Globus pallidus (tissue), 1 donor: Measurements from ENCODE around the gene KAZN.

Source experiments
- DNase-seq: peaks from one replicate; pipeline ENCODE4 v3.0.0-alpha.2; 2015; ENCODE audit warnings: low spot score

KAZN gene

DNA sequence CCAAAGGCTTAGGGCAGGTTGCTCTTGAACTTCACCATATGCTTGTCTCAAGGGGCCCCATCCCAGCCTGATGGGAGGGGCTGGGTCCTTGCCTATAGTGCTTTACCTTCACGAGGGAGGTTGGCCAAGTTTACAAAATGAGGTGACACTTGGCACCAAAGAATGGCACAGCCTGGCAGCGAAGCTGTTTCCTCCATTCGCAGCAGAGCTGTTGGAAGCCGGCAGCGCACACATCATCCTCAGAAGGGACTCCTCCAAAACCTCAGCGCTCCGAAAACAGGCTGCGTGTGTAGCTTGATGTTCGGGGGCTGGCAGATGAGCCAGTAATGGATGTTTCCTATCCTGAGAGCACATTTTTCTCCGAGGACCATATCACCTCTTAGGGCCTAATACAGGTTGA lies 116.8 kb downstream of the KAZN start:
- DNase-seq = no peak

DNA sequence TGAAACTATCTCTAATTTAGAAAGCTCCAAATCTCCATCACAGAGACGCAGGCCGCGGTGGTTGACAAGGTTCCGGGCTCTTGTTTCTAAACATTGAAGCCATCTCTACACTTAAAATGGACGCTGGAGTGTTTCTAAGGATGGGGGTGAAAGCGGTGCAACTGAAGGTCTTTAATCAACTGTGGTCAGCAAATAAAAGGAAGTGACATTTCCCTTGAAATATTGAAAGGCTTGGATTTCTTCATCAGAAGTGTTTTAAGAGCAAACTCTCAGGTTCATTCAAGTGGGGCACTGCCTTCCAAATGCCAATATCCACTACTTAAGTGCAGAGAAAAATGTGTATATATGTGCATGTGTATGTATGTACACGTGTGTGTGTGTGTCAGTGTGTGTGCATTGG lies 117.3 kb downstream of the KAZN start:
- no peak for DNase-seq

DNA sequence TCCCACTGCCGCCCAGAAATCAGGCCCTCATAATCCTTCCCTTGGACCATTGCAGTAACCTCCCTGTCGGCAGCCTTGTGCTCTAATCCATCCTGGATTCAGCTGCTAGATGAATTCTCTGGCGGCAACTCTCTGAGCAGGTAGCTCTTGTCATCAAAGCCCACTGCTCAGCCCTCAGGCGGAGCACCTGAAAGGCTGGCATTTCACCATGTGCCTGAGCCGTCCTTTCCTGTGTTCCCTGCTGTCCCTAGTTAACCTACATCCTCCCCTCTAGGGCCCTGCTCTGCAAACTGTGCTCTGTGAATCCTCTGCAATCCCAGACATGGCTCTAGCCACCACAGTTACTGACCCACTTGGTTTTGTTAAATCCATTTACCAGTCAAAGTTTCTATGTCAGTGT lies 118.0 kb downstream of the KAZN start:
- DNase-seq = no peak

DNA sequence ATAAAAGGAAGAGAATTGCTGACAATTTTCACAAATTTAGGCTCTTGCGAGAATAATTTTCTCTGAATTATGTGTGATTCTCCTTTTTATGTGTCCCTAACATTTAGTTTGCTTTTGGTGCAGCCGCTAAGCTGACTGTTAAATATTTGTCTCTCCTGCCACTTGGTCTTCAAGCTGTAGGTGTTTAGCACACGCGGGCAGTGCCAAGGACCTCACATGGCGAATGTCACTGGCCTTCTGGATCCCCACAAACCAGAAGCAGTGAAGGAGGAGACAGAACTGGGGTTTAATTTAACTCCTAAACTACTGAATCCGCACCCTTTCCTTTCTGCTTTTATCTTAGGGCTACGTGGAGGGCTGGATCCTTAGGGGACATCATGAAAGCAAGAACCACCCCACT lies 120.0 kb downstream of the KAZN start:
- no peak for DNase-seq

DNA sequence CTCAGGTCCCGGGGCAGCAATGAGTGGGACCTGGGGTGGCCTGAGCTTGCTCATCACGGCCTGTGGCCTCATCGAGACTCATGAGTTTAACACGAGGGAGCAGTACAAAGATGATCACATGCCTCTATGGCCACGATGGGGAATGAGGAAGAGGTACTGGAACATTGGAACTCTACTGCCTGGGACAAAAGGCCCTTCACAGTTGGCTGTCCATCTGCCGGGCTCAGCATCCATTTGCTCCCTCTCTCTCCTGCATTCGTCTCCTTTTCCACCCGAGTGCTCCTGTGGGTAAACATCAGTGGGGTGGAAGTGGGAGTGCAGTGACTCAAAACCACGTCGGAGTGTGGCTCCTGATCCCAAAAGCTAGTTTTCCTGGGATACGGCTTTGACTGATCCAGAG lies 124.9 kb downstream of the KAZN start:
- DNase-seq = no peak

DNA sequence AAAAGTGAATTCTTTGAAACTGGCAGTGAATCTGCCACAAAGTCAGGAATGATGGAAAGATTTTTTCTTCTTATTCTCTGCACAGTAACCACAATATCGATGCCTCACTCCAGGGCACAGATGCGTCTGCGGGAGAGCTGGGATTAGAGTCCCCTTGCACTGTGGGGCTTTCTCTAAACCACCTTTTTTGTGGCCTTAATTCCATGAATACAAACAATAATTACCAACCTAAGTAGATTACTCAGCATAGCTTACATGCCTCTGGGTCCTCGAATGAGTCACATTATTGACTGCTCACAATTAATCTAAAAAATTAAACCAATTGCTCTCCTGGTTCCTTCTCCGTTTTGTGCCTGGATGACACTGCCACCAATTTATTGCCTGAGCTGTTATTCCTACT lies 125.8 kb downstream of the KAZN start:
- DNase-seq = no peak

DNA sequence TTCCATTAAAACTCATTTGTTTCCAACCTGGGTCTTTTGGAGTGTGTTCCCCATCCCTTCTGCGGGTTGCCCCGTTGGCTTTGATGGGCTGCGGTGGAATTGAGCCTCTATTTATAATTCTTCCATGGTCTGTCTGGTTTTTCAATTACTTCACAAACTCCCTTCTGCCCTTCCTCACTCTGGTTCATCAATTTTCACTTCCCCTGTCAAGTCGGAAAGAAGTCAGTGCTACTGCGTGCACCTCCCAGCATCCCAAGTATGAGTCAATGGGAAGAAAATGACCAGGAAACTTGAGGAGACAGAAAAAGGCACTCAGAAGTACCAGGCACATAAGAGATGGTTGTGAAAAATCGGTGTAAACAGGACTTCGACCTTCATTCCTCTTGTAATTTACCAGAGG lies 126.2 kb downstream of the KAZN start:
- DNase-seq = no peak

DNA sequence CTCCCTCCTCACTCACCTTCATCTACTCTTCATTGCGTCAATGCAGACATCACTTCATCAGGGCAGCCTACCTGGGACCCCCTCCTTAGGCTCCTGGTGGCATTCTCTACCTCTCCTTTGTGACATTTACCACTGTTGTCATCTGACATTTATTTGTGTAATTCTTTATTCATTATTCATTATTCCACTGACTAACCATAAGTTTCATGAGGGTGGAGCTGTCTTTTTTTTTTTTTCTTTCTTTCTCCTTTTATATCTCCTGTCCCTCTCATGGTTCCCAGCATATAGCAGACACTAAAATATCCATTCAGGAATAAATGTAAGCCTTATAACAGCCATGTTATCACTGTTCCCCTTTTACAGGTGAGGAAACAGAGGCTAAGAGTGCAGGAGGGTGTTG lies 126.8 kb downstream of the KAZN start:
- DNase-seq = no peak

DNA sequence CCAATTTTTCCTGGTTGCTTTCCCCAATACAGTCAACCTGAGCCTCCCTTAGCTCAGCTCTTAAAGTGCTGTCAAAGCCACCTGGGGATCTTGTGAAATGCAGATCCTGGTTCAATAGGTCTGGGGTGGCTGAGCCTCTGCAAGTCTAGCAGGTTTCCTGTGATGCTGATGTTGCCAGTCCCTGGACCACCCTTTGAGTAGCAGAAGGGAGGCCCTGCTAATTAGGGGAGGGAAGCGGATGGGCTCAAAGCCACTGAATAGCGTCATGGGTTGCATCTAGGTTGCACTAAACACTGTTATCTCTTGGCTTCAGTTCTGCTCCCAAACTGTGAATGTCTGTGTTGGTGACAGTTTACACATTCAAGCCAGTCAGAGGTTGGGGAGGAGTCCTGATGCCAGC lies 127.2 kb downstream of the KAZN start:
- DNase-seq = no peak

DNA sequence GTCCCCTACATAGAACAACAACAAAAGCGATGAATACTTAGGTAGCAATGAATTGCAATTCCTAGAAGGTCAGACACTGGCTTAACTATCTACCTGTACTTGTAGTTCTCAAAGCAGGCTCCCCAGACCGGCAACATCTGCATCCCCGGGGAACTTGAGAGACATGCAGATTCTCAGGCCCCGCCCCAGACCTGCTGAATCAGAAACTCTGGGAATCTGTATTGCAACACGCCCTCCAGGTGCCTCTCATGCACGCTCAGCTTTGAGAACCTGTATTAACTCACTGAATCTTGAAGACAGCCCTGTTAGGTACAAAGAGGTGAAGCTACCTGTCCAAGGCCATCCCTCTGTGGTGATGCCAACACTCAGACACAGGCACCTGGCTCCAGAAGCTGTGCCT lies 128.1 kb downstream of the KAZN start:
- DNase-seq = no peak

DNA sequence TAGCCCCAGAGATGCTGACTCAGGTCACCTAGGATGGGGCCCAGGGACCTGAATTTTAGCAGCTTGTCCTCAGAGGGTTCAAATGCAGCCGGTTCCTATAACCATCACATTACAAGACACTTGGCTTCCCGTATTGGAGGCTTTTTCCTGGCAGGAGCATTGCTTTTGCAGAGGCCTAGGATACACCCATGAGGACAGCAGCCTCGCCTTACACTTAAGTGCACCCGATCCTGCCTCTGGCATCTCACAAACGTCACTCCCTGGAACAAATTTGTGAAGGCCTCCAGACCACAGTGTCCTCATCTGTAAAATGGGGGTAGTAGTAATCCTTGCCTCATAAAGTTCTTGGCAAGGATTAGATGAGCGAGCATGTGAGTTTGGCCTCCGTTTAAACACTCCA lies 130.0 kb downstream of the KAZN start:
- DNase-seq = no peak

DNA sequence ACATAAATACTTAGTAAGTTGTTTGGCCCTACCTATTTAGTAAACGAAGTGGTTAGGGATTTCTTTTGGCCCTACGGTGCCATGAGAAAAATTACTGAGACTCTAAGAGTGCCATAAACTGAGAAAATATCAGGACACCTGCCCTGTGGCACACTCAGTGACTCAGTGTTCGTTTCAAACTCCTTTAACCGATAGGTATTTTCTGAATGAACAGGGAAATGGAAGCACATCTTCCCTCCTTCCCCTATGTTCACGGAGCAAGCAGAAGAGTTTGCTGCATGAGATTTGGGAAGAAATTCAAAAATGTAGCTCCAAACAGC lies 134.2 kb downstream of the KAZN start:
- DNase-seq = no peak

DNA sequence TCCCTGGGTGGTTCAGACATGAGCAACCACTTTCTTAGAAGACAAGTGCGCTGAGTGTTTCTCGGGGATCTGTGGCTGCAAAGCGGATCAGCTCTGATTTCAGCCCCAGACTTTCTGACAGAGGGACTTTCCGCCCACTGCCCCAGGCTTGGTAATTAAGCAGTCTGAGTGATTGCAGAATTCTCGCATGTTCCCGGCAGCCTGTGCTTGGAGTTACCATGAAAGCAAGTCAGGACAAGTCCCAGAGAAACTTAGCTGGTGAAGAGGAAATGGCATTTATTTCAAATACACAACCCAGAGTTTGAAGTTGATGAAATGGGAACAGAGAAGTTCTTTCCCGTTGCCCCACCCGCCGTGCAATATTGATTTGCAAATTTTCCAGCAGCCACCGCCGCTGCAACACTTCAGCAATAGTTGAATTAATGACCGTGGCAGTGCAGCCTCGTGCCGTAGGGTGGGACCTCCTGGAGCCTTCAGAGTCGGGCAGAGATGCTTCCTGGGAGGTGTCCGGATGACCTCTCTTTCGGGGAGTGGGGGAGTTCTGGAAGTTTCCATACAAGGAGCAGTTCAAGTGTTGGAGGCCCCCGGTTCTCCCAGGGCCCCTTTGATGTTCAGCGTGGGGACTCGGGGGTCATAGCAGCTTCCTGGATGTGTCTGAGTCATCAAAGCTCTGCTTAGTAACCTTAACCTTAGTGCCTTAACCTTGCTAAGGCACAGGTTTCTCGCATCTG lies 134.7 kb downstream of the KAZN start:
- DNase-seq = no peak

DNA sequence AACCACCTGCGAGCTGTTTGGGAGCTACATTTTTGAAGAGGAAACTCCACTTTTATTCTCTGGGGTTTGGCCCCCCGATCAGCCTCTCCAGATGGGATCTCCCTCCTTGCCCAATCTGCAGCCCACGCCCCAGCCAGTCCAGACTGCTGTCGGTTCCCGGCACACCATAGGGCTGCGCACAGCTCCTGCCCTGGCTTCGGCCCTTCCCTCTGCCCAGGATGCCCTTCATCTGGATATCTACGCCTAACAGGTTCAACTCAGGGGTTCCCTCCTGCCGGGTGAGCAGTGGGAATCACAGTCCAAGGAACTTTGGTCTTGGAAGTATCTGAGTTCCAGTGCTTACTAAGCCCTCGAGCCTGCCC lies 135.3 kb downstream of the KAZN start:
- no peak for DNase-seq

DNA sequence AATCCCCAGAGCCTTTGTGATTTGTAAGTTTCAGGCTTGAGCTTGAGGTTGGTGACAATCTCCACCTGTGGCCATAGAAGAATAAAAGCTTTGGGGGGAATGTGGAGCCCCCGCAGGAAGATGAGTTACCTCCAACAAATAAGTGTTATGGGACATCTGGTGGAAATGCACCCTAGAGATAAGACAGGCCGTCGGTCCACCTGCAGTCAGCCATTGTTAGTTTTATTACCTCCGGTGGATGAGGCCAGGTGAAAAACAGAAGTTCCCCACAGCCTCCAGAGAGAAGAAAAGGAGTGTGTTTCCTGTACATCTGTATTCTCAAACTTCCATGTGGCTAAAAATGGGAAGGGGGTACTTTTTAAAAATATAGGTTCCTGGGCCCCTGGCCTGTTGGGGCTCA lies 137.4 kb downstream of the KAZN start:
- DNase-seq = no peak

DNA sequence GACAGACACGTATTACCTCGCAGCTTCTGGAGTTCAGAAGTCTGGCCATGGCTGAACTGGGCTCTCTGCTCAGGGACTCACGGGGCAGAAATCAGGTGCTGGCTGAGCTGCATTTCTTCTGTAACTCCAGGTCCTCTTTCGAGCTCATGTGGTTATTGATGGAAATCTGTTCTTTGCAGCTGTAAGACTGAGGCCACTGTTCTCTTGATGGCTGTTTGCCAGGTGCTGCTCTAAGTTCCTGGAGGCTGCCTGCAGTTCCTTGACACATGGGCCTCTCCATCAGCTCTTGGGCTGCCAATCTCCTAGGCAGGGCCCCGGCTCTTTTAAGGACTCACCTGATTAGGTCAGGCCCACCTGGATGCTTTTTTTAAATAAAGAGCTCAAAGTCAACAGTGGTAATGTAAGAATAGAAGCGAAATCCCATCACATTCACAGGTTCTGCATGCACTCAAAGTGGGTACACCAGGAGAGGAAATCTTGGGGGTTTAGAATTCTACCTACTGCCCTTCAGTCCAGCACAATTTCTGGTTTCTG lies 139.1 kb downstream of the KAZN start:
- DNase-seq = peak; percentile 43

DNA sequence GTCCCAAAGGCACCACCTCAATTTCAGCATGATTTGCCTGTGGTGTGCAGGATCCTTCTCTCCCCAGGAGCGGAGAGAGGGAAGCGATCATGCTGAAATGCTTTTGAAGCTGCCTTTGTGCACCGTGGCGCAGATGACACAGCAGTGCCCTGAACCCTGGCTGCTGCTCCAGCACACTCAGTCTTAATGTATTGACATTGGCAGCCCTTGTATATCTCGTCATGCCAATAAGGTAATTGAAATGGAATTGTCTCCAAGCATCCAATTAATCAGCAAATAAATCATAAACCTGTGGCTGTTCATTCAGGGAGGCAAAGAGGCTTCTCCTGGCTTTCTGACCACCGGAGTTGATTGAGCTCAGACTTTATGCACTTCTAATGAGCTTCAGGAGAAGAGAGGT lies 139.8 kb downstream of the KAZN start:
- DNase-seq = no peak

DNA sequence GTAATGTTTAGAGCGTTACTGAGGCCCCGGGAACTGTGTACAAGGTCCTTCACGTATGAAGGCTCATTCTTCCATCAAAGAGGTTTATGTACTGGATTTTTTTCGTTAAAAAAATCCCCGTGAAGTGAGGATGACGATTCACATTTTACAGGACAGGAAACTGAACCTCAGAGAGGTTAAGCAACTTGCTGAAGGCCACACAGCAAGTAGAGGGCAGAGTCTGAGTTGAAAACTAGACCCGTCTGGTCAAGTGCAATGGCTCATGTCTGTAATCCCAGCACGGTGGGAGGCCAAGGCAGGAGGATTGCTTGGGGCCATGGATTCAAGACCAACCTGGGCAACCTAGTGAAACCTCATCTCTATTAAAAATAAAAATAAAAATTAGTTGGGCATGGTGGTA lies 140.2 kb downstream of the KAZN start:
- DNase-seq = no peak

DNA sequence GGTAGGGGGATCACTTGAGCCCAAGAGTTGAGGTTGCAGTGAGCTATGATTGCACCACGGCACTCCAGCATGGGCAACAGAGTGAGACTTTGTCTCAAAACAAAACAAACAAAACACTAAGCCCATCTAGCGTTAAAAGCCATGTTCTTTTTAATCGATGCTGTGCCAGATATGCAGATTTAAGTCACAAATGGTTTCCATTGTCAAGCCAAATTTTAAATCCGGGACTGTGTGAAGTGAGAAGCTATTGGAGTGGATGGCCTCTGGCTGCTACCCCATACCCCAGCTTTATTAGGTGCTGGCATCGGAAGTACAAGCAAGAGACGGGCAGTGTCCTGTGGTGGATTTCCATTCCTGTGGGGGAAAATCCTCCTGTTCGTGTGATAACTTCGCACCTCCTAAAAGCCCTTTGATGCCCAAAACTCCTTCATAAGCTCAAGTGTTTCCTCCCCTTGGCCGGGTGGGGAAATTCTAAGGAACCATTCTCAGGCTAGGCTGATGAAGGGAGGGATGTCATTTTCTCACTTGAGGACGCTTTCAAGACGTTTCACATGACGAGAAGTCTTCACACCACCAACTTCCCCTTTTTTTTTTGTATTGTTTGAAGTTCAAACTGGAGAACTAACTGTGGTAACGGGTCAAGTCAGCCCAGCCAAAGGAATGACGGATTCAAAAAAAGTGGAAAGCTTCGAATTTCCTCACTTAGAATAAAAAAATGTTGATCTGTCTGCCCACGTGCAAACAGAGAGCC lies 140.8 kb downstream of the KAZN start:
- no peak for DNase-seq

DNA sequence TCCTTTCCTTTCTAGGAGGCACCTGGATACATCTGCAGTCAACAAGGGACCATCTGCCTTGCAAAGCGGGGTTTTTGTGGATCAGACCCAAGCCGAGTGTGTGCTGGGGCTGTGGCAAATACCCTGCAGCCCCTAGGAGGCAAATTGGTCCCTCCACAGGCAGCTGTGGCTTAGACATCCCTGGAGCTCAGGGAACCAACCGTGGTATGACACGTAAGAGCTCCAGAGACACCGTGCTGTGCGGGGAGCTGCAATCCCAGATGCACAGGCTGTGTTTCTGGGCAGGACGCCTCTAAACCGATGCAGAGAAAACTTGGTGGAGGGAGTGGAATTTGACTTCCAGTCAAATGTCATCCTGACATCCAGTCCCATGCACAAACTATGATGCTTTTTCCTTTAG lies 141.5 kb downstream of the KAZN start:
- DNase-seq = no peak

DNA sequence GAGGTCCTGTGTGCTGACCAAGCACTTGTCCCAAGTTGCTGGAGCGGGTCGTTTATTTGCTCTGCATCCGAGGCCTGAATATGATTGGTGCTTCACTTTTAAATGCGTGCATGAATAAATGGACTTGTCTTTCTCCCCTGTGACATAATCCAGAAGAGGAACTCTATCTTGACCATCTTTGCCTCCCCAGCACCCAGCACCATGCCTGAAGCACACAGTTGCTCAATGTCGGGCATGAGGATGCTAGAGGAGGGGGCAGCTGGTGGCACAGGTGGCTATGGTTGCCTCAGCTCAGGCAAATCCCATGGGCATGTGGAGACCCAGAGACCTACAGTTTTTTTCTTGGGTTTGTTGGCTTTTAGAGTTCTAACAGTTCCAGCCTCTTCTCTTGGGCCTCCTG lies 142.6 kb downstream of the KAZN start:
- no peak for DNase-seq

DNA sequence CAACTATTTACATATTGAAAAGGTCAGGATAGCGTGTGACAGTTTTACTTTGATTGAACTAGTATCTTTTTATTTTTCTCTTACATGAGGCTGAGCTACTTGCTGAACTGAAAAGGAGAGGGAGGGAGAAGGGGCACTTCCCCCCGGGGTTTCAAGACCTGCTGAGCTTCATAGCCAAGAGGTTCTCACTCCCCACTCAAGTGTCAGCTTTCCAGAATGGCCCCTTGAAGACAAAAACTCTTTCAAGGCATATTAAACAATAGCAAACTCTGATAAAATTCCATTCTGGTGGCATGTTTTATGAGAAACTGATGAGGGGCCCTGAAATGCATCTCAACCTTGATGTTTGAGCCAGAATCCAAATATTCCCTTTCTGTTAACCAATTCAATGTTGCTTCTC lies 143.0 kb downstream of the KAZN start:
- DNase-seq = no peak

DNA sequence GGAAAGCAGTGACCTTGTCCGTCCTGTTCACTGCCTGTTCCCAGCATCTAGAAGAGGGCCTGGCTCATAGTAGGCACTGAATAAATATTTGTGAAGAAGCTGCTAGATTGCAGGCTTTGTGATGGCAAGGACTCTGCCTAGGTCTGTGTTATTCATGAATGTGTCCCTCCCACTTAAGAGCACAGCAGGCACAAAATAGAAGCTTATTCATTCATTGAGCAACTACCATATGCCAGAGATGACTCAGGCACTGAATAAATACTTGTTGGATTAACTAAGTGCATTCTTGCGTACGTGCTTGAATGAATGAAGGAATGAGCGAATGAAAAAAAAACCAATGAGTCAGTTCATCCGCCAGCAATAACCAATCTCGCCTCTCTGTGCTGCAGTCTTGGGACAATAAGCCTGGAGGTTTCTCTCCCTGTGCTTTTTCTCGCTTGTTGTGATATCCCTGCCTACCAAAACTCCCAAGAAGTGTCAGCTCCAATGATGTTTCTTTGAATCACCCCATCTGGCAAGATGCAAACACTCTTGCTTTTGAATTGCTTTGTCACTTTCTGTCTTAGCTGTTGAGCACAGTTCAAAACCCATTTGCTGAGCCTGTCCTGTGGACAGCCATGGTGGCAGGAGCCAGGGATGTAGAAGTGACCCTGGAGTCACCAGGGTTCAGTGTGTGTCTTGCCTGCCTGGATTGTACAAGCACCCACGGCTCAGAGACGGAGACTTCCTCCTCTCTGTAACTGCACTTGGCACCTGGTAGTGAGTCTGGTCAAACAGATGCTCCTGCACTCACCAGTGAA lies 143.9 kb downstream of the KAZN start:
- no peak for DNase-seq
